ENCODE data around the gene ANO3.

The ANO3 gene

GRCh38 chr11:26553182-26553581 is 221.3 kb downstream of the ANO3 start:
- no peaks in the 10 kb centered on the region for H4K20me1 ChIP-seq (ENCODE audit: insufficient read depth, low read length, poor library complexity, severe bottlenecking)

GRCh38 chr11:26554455-26554854 is 222.5 kb downstream of the ANO3 start:
- Histone ChIP-seq H3K9ac (ENCODE audit: low read depth, low read length, poor library complexity, severe bottlenecking) (no peak overlapping the region), H3K4me3 (ENCODE audit: low read length, poor library complexity, severe bottlenecking) (no peak overlapping the region), H3K27me3 (ENCODE audit: insufficient read depth, low read length, poor library complexity, severe bottlenecking) (no peaks in the 10 kb centered on the region), H3K36me3 (ENCODE audit: insufficient read depth, low read length) (no peaks in the 10 kb centered on the region), H3K4me2 (ENCODE audit: low read depth, low read length, poor library complexity, severe bottlenecking) (no peak overlapping the region), H3K9me3 (ENCODE audit: insufficient read depth, low read depth, low read length) (no peaks in the 10 kb centered on the region), H2AFZ (ENCODE audit: low read length) (no peak overlapping the region), H3K4me1 (ENCODE audit: insufficient read depth, low read length, poor library complexity, severe bottlenecking) (no peaks in the 10 kb centered on the region), H3K9me2 (replicated peaks; ENCODE audit: low read depth, low read length) (no peaks in the 10 kb centered on the region), H3K79me2 (ENCODE audit: insufficient read depth, low read length) (no peaks in the 10 kb centered on the region), H3F3A (ENCODE audit: low read depth) (no peaks in the 10 kb centered on the region), H4K20me1 (ENCODE audit: insufficient read depth, low read length, poor library complexity, severe bottlenecking) (no peaks in the 10 kb centered on the region)
- TF ChIP-seq CTCF (conservative IDR thresholded peaks at IDR 0.05; ENCODE audit: low read length): no peak
- TF ChIP-seq EZH2phosphoT487 (IDR thresholded peaks at IDR 0.05; ENCODE audit: borderline replicate concordance): no peak

More at GRCh38 chr11:26553182-26553581, 221.3 kb downstream of the ANO3 start:
- TF ChIP-seq CTCF (conservative IDR thresholded peaks at IDR 0.05; ENCODE audit: low read length) (no peak), EZH2phosphoT487 (IDR thresholded peaks at IDR 0.05; ENCODE audit: borderline replicate concordance) (no peak)
- H3K9me3 ChIP-seq (ENCODE audit: insufficient read depth, low read depth, low read length): no peaks in the 10 kb centered on the region
- H3K27me3 ChIP-seq (ENCODE audit: insufficient read depth, low read length, poor library complexity, severe bottlenecking): no peaks in the 10 kb centered on the region
- no peak overlapping the region for H3K4me3 ChIP-seq (ENCODE audit: low read length, poor library complexity, severe bottlenecking)
- no peak overlapping the region for H3K4me2 ChIP-seq (ENCODE audit: low read depth, low read length, poor library complexity, severe bottlenecking)
- no peaks in the 10 kb centered on the region for H3K4me1 ChIP-seq (ENCODE audit: insufficient read depth, low read length, poor library complexity, severe bottlenecking)
- H3K9ac ChIP-seq (ENCODE audit: low read depth, low read length, poor library complexity, severe bottlenecking): no peak overlapping the region
- H3K9me2 ChIP-seq (replicated peaks; ENCODE audit: low read depth, low read length): no peaks in the 10 kb centered on the region
- H3K36me3 ChIP-seq (ENCODE audit: insufficient read depth, low read length): no peaks in the 10 kb centered on the region
- no peaks in the 10 kb centered on the region for H3K79me2 ChIP-seq (ENCODE audit: insufficient read depth, low read length)
- no peak overlapping the region for H2AFZ ChIP-seq (ENCODE audit: low read length)
- H3F3A ChIP-seq (ENCODE audit: low read depth): no peaks in the 10 kb centered on the region

GRCh38 chr11:26556582-26556981 is 224.7 kb downstream of the ANO3 start:
- H3K4me3 ChIP-seq (ENCODE audit: low read length, poor library complexity, severe bottlenecking): no peak overlapping the region
- H3K27me3 ChIP-seq (ENCODE audit: insufficient read depth, low read length, poor library complexity, severe bottlenecking): no peaks in the 10 kb centered on the region

GRCh38 chr11:26557666-26558065 is 225.7 kb downstream of the ANO3 start:
- Histone ChIP-seq H3K36me3 (ENCODE audit: insufficient read depth, low read length) (no peaks in the 10 kb centered on the region), H3F3A (ENCODE audit: low read depth) (no peaks in the 10 kb centered on the region), H3K4me3 (ENCODE audit: low read length, poor library complexity, severe bottlenecking) (no peak overlapping the region), H3K9me2 (replicated peaks; ENCODE audit: low read depth, low read length) (no peaks in the 10 kb centered on the region), H4K20me1 (ENCODE audit: insufficient read depth, low read length, poor library complexity, severe bottlenecking) (no peaks in the 10 kb centered on the region), H3K9me3 (ENCODE audit: insufficient read depth, low read depth, low read length) (no peaks in the 10 kb centered on the region), H3K79me2 (ENCODE audit: insufficient read depth, low read length) (no peaks in the 10 kb centered on the region), H3K9ac (ENCODE audit: low read depth, low read length, poor library complexity, severe bottlenecking) (no peak overlapping the region), H3K4me1 (ENCODE audit: insufficient read depth, low read length, poor library complexity, severe bottlenecking) (no peaks in the 10 kb centered on the region), H3K27me3 (ENCODE audit: insufficient read depth, low read length, poor library complexity, severe bottlenecking) (no peaks in the 10 kb centered on the region), H2AFZ (ENCODE audit: low read length) (no peak overlapping the region), H3K4me2 (ENCODE audit: low read depth, low read length, poor library complexity, severe bottlenecking) (no peak overlapping the region)
- TF ChIP-seq EZH2phosphoT487 (IDR thresholded peaks at IDR 0.05; ENCODE audit: borderline replicate concordance): no peak
- no peak for TF ChIP-seq CTCF (conservative IDR thresholded peaks at IDR 0.05; ENCODE audit: low read length)

More at GRCh38 chr11:26556582-26556981, 224.7 kb downstream of the ANO3 start:
- TF ChIP-seq EZH2phosphoT487 (IDR thresholded peaks at IDR 0.05; ENCODE audit: borderline replicate concordance): no peak
- Histone ChIP-seq H3K9me2 (replicated peaks; ENCODE audit: low read depth, low read length) (no peaks in the 10 kb centered on the region), H4K20me1 (ENCODE audit: insufficient read depth, low read length, poor library complexity, severe bottlenecking) (no peaks in the 10 kb centered on the region), H3K4me1 (ENCODE audit: insufficient read depth, low read length, poor library complexity, severe bottlenecking) (no peaks in the 10 kb centered on the region), H3F3A (ENCODE audit: low read depth) (no peaks in the 10 kb centered on the region), H3K36me3 (ENCODE audit: insufficient read depth, low read length) (no peaks in the 10 kb centered on the region), H3K9ac (ENCODE audit: low read depth, low read length, poor library complexity, severe bottlenecking) (no peak overlapping the region), H2AFZ (ENCODE audit: low read length) (no peak overlapping the region), H3K79me2 (ENCODE audit: insufficient read depth, low read length) (no peaks in the 10 kb centered on the region), H3K9me3 (ENCODE audit: insufficient read depth, low read depth, low read length) (no peaks in the 10 kb centered on the region), H3K4me2 (ENCODE audit: low read depth, low read length, poor library complexity, severe bottlenecking) (no peak overlapping the region)
